ENCODE results near the gene TOR3A.

TOR3A gene

GRCh38 chr1:179066471-179066870 lies 15.4 kb upstream of the TOR3A start:
- no peak for DNase-seq (ENCODE audit: low read depth in 2 of 2)

- no peak for DNase-seq (ENCODE audit: low read depth in 2 of 2)
Measured at GRCh38 chr1:179077396-179077795, 4.5 kb upstream of the TOR3A start.

GRCh38 chr1:179079113-179079761 lies 2.6 kb upstream of the TOR3A start:
- DNase-seq (ENCODE audit: low read depth in 2 of 2) = peak; percentile 45

- no peak for DNase-seq (ENCODE audit: low read depth in 2 of 2)
Measured at GRCh38 chr1:179080866-179081686, 794 bp upstream of the TOR3A start.

DNA sequence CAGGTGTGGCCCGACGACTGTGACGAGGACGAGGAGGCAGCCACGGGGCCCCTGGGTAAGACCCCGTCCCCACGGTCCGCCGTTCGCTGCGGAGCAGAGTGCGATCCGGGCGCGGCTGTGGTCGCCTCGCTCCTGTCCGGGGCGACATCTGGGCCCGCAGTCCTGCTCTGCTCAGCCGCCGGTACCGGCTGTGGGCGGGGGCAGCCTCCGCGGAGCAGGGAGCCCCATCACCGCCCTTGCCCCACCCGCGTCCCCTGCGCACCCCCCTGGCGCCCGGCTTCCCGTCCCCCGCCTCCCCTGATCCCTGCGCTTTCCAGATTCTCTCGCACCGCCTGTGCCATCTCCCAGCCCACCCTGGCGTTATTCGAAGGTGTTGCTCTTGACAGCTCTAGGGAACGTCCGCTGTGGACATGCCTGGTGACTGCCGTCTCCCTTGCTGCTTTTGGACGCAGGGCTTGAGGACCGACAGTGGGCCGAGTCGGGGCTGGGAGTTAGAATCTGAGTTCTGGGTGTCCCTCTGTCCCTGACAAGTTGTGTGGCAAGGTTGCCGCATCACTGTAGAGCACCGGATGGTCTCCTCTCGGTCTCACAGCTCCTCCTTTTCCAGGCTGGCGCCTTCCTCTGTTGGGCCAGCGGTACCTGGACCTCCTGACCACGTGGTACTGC lies 596 bp downstream of the TOR3A start:
- DNase-seq (ENCODE audit: low read depth in 2 of 2) = no peak

- no peak for DNase-seq (ENCODE audit: low read depth in 2 of 2)
Measured at GRCh38 chr1:179082999-179083335, 1.1 kb downstream of the TOR3A start.

- DNase-seq (ENCODE audit: low read depth in 2 of 2) = no peak
Measured at GRCh38 chr1:179083533-179083932, 1.7 kb downstream of the TOR3A start.

GRCh38 chr1:179087665-179088064 lies 5.8 kb downstream of the TOR3A start:
- DNase-seq (ENCODE audit: low read depth in 2 of 2) = no peak

- DNase-seq (ENCODE audit: low read depth in 2 of 2) = no peak
Measured at GRCh38 chr1:179089827-179090482, 8.1 kb downstream of the TOR3A start.

DNA sequence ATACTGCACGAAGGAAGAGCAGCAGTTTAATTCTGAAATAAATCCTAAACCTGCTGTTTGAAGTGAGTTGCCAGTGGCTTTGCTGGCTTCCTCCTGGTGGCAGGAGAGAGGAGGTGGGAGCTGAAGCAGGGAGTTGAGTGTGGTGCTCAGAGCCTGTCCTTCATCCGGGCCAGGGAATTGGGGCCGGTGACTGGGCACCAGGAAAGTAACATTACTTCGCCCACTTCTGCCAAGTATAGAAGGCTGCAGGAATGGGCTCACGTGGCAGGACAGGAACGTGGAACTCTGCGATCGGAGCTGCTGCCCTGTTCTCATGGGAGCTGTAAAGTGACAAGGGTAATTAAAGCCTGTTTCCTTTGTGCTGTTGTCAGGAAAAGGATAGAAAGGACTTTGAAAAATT lies 8.7 kb downstream of the TOR3A start:
- DNase-seq (ENCODE audit: low read depth in 2 of 2) = no peak

GRCh38 chr1:179090923-179091322 lies 9.1 kb downstream of the TOR3A start:
- no peak for DNase-seq (ENCODE audit: low read depth in 2 of 2)

GRCh38 chr1:179091691-179092165 lies 9.9 kb downstream of the TOR3A start:
- DNase-seq (ENCODE audit: low read depth in 2 of 2) = no peak

DNA sequence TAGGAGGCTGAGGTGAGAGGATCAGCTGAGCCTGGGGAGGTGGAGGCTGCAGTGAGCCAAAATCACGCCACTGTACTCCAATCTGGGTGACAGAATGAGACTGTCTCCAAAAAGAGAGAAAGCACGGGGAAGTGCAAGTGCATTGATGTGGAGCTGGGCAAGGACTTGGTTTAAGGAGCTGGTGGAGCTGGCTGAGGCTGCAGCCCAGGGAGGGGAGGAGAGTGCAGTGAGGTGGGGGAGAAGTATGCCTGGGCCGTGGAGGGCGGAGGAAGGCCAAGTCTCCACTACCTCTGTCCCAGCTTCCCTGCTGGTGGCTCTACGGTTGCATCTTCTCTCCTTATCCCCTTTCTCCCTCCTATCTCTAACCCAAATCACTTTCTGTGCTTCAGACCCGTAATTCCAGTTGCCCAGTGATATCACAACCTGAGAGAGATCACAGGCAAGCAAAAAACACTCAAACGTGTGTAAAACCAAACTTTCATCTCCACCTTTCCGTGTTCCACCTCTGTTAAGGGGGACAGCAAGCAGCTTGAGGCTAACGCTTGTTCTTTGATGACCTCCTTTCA lies 11.1 kb downstream of the TOR3A start:
- no peak for DNase-seq (ENCODE audit: low read depth in 2 of 2)

- DNase-seq (ENCODE audit: low read depth in 2 of 2) = no peak
Measured at GRCh38 chr1:179094818-179095217, 12.9 kb downstream of the TOR3A start.

- DNase-seq (ENCODE audit: low read depth in 2 of 2) = no peak
Measured at GRCh38 chr1:179095377-179095776, 13.5 kb downstream of the TOR3A start.

GRCh38 chr1:179095924-179096323 lies 14.1 kb downstream of the TOR3A start:
- DNase-seq (ENCODE audit: low read depth in 2 of 2) = no peak

DNA sequence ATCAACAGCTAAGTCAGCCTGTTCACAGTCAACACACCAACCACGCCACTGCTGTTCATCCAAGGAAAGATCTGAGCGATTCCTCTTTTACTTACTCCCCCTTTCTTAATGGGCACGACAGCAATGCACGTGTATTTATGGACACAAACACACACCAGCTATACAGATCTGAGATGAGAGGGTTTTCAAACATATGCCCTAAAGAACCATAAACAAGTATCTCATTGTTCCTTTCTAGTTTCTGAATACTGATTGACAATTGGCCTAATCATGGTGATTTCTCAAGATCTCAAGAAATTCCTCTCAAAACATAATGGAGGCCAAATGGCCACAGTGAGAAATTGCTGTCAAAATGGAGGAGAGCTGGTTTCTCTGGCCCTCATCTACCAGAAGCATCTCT lies 18.0 kb downstream of the TOR3A start:
- no peak for DNase-seq (ENCODE audit: low read depth in 2 of 2)

- DNase-seq (ENCODE audit: low read depth in 2 of 2) = no peak
Measured at GRCh38 chr1:179101566-179101965, 19.7 kb downstream of the TOR3A start.

GRCh38 chr1:179103999-179104398 lies 22.1 kb downstream of the TOR3A start:
- DNase-seq (ENCODE audit: low read depth in 2 of 2) = no peak

DNA sequence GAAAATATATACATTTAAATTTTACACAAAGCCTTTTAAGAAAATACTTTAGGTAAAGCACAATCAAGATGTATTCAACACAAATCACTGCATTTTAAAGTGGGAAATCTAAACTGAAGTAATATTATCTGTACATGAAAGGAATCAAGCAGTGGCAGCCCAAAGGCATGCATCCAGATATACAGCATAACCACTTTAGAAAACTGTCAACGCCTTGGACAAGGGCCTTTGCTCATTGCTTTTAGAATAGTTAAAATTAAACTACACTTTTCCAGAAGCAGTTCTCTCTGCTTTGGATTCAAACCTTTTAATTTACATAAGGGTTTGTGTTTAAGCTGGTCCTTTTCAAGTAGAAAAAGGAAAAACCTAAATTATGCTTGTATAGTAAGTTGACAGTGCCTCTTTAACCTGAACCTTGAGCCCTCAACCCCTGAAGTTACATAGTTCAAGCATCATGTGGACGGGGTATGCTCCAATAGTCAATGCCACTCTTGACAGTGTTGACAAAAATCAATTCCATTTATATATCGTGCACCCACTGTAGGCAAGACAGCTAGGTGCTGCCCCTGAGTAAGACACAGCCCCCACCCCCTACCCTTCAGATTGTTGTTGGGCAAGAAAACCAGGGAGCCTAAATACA lies 22.9 kb downstream of the TOR3A start:
- DNase-seq (ENCODE audit: low read depth in 2 of 2) = no peak

DNA sequence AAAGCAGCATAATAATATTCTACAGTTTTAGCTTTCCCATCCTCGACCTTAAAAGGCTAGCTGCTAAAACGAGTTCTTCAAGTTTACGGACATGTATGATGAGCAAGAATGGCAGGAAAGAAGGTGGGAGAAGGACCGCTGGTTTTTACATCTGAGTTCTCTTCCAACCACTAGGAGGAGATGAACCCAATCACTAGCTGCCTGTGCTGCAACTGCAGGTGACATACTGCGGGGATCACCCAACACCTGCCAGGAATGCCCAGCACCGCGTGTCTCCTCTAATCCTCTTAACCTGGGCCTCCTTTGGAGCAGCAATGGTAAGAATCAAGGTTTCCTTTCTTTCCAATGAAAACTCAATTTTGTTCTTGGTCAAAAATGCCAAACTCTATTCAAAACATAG lies 23.5 kb downstream of the TOR3A start:
- no peak for DNase-seq (ENCODE audit: low read depth in 2 of 2)

Measured in fibroblast of skin of left quadriceps (primary cell).